Measurements from ENCODE around the gene DNAH17. TPM values are rescaled to one million over a fixed set of nuclear protein-coding genes. Genes with fewer than 3 reads are reported as not detected.

Gene DNAH17
- polyA plus RNA-seq, 1 experiment, result not detected

DNA sequence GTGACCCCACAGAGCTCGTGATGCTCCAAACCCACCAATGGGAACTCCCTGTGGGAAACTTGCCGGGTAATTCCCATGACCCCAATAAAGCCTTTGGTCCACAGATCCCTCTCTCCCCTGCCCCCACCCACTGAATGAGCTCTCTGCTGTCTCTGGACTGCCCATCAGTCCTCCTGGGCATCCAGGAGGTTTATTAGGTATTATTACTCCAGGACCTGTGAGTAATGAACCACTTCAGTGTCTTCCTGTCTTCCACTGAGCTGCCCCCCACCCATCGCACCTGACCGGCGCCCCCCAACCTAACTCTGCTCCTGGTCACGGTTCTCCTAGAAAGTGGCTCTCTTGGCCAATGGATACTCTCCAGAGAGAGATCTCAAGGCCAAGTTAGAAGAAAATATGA, 28.7 kb upstream of the DNAH17 start:
- ChIA-PET CTCF (interaction anchor here (0.5 kb wide), 1 partner anchor 412 kb away, joined by 3 read pairs; no protein-coding TSS in a partner anchor), POLR2A (no interaction called here)
- Histone ChIP-seq H3K4me3 (ENCODE audit: low read depth, low read length) (no peak overlapping the region), H3K9me3 (ENCODE audit: control insufficient read depth, insufficient read depth, low read length) (no peaks in the 10 kb centered on the region), H3K27me3 (ENCODE audit: control insufficient read depth, insufficient read depth, low read length) (peaks cover 29% of the 10 kb centered on the region), H3K27ac (ENCODE audit: low read depth, low read length) (no peak overlapping the region)
- no peak for DNase-seq (ENCODE audit: low read depth, low spot score)
- TF ChIP-seq, protein P1, sequence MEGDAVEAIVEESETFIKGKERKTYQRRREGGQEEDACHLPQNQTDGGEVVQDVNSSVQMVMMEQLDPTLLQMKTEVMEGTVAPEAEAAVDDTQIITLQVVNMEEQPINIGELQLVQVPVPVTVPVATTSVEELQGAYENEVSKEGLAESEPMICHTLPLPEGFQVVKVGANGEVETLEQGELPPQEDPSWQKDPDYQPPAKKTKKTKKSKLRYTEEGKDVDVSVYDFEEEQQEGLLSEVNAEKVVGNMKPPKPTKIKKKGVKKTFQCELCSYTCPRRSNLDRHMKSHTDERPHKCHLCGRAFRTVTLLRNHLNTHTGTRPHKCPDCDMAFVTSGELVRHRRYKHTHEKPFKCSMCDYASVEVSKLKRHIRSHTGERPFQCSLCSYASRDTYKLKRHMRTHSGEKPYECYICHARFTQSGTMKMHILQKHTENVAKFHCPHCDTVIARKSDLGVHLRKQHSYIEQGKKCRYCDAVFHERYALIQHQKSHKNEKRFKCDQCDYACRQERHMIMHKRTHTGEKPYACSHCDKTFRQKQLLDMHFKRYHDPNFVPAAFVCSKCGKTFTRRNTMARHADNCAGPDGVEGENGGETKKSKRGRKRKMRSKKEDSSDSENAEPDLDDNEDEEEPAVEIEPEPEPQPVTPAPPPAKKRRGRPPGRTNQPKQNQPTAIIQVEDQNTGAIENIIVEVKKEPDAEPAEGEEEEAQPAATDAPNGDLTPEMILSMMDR (IDR thresholded peaks at IDR 0.05; ENCODE audit: low read depth, low read length), result no peak

DNA sequence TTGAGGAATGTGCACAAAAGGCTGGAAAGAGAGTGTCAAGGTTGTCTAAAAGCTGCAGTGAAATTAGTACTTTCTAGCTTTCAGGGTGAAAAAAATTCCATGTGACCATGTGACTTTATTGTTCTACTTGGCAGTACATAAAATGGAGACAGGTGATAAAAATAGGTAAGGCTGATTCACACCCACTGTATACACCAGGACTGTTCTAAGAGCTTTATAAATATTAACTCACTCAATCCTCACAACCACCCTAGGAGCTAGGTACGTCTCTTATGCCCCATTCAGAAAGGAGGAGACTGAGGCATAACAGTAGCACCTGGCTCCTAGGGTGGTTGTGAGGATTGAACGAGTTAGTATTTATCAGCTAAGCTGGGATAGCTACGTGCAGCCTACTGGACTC, 28.2 kb upstream of the DNAH17 start:
- no peak overlapping the region for H3K4me3 ChIP-seq (ENCODE audit: low read depth, low read length)
- CTCF ChIA-PET, result interaction anchor here (0.5 kb wide), 1 partner anchor 413 kb away, joined by 3 read pairs; no protein-coding TSS in a partner anchor
- peaks cover 29% of the 10 kb centered on the region for H3K27me3 ChIP-seq (ENCODE audit: control insufficient read depth, insufficient read depth, low read length)
- DNase-seq (ENCODE audit: low read depth, low spot score), result no peak
- TF ChIP-seq, protein P1 (IDR thresholded peaks at IDR 0.05; ENCODE audit: low read depth, low read length), result no peak
- POLR2A ChIA-PET, result no interaction called here
- H3K27ac ChIP-seq (ENCODE audit: low read depth, low read length), result no peak overlapping the region
- H3K9me3 ChIP-seq (ENCODE audit: control insufficient read depth, insufficient read depth, low read length), result no peaks in the 10 kb centered on the region

DNA sequence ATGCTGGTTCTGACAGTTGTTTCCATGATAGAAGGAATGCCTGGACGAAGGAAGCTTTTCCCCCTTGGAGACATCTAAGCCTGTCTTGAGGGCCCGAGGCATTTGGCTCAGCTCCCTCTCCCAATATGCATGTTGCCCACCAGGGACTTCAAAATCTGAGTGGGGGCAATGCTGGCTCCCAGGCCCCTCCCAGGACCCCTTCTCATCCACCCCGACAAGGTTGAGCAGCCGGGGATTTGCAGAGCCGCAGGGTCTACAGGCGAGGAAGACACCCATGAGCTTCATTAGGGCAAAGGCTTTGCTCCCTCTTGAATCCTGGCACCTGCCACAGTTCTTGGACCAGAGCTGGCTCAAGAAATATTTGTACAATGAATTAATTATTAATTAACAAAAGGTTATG, 25.1 kb upstream of the DNAH17 start:
- Histone ChIP-seq H3K27ac (ENCODE audit: low read depth, low read length) (no peak overlapping the region), H3K4me3 (ENCODE audit: low read depth, low read length) (no peak overlapping the region), H3K9me3 (ENCODE audit: control insufficient read depth, insufficient read depth, low read length) (no peaks in the 10 kb centered on the region; the same call in 1 of the 2 replicates), H3K27me3 (ENCODE audit: control insufficient read depth, insufficient read depth, low read length) (peaks cover 15% of the 10 kb centered on the region)
- TF ChIP-seq, protein P1 (IDR thresholded peaks at IDR 0.05; ENCODE audit: low read depth, low read length), result no peak
- ChIA-PET CTCF (no interaction called here), POLR2A (no interaction called here)
- no peak for DNase-seq (ENCODE audit: low read depth, low spot score)

DNA sequence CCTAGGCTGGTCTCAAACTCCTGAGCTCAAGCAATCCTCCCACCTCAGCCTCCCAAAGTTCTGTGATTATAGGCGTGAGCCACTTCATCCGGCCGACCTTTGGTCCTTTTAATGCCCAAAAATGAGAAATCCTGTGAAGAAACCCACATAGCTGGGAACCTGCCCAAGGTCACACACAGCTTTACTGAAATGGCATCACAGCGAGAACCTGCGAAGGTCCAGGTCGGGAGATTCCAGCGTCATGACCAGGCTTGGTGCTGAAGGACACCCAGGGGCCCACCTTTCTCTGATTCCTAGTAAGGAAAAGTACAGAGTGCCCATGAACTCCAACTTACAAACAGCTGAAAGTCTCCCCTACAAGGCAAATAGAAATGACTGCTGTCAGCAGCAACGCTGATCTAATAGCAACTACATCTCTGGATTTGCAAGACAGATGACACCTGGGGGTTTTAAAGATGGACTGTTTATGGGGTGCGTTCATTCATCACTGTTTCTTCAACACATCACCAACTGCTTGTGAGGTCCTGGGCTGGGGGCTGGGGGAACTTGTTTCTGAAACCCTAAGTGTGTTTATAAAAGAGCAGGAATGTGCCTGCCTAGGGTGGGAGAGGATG, 24.5 kb upstream of the DNAH17 start:
- Histone ChIP-seq H3K9me3 (ENCODE audit: control insufficient read depth, insufficient read depth, low read length) (no peaks in the 10 kb centered on the region; the same call in 1 of the 2 replicates), H3K27me3 (ENCODE audit: control insufficient read depth, insufficient read depth, low read length) (peaks cover 9% of the 10 kb centered on the region), H3K4me3 (ENCODE audit: low read depth, low read length) (no peak overlapping the region), H3K27ac (ENCODE audit: low read depth, low read length) (no peak overlapping the region)
- TF ChIP-seq, protein P1 (IDR thresholded peaks at IDR 0.05; ENCODE audit: low read depth, low read length), result no peak
- CTCF ChIA-PET, result interaction anchor here (1.4 kb wide), 1 partner anchor 106 kb away, joined by 3 read pairs; no protein-coding TSS in a partner anchor
- POLR2A ChIA-PET, result no interaction called here
- no peak for DNase-seq (ENCODE audit: low read depth, low spot score)

DNA sequence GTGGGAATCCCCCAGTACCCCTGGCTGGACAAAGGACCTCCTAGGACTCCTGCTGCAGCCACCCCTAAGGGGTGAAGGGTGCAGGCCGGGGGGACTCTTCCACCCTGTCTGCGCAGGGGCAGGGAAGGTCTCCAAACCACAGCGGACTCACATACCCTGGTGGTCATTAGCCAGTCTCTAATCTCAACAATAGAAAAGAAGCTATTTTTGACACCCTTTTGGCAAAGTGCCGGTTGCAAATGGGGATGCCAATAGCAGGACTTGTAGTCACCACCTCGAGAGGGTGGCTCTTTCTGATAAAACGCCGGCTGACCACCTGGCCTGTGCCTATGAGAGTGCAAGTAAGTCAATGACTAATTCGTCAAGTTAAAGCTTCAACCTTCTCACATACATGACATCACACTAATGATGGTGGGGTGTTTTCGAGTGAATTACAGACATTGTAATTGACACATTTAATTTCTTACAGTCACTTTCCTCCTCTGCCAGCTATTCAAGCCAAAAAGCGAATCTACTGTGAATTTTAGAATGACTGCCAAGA, 23.1 kb upstream of the DNAH17 start:
- Histone ChIP-seq H3K9me3 (ENCODE audit: control insufficient read depth, insufficient read depth, low read length) (no peaks in the 10 kb centered on the region; the same call in 1 of the 2 replicates), H3K27me3 (ENCODE audit: control insufficient read depth, insufficient read depth, low read length) (peaks cover 2% of the 10 kb centered on the region), H3K27ac (ENCODE audit: low read depth, low read length) (no peak overlapping the region), H3K4me3 (ENCODE audit: low read depth, low read length) (no peak overlapping the region)
- no peak for DNase-seq (ENCODE audit: low read depth, low spot score)
- POLR2A ChIA-PET, result interaction anchor here (0.5 kb wide), 1 partner anchor 165 kb away, joined by 3 read pairs; no protein-coding TSS in a partner anchor
- TF ChIP-seq, protein P1 (IDR thresholded peaks at IDR 0.05; ENCODE audit: low read depth, low read length), result no peak
- CTCF ChIA-PET, result interaction anchor here (0.6 to 1.3 kb wide), 3 partner anchors 9 to 1638 kb away, joined by 3 to 8 read pairs (median 4); no protein-coding TSS in a partner anchor
